ENCODE measurements around the gene TGFBR3.
A peak's percentile ranks its signal among the peaks of the same experiment; 100 is the strongest.

TGFBR3 gene

DNA sequence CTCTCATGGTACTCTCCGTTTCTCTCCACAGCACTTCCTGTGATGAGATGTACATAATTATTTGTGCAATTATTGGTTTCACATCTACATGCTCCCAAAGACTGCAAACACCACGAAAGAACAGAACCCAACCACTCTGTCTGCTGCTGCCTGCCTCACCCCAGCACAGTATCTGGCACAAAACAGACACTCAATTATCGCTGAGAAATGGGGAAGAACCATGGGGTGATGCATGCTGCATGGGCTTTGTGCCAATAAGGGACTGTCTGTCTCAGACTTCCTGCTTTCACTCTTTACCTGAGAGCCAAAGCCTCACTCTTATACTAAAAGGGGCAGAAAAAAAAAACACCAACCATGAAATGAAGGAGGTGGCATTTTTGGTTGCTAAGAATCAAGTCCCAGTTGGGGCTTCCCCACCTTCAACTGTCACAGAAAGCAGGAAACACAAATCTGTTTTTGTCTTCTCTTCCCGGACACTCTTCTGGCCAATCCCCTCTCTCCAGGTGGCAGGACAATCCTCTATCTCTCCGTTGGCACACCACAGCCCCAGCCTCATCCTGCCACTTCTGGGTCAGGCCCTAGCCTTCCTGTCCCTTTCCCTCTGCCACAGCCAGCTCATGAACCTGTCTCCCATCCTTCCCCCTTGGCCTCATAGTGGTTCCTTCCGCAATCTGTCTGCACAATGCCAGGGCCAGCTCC lies 82.0 kb downstream of the TGFBR3 start:
- no peaks in the 10 kb centered on the region for H3K36me3 ChIP-seq (ENCODE audit: control insufficient read depth, insufficient read depth, low read length)
- peak; percentile 60 to 73 (median 60) for DNase-seq
- H3K9me3 ChIP-seq (ENCODE audit: control insufficient read depth, low read length), result no peaks in the 10 kb centered on the region
- H3K27me3 ChIP-seq (replicated peaks; ENCODE audit: control insufficient read depth, insufficient read depth, low read length, poor library complexity, severe bottlenecking), result no peaks in the 10 kb centered on the region
- peak overlapping the region; percentile 96 for H3K27ac ChIP-seq (ENCODE audit: insufficient read depth, low read length, poor library complexity, severe bottlenecking)
- H3K4me1 ChIP-seq (ENCODE audit: control insufficient read depth, insufficient read depth, low read length, poor library complexity, severe bottlenecking), result peaks cover 18% of the 10 kb centered on the region
- peak overlapping the region; percentile 8 for H3K4me3 ChIP-seq (ENCODE audit: insufficient read depth, low read depth, low read length, poor library complexity, severe bottlenecking)

DNA sequence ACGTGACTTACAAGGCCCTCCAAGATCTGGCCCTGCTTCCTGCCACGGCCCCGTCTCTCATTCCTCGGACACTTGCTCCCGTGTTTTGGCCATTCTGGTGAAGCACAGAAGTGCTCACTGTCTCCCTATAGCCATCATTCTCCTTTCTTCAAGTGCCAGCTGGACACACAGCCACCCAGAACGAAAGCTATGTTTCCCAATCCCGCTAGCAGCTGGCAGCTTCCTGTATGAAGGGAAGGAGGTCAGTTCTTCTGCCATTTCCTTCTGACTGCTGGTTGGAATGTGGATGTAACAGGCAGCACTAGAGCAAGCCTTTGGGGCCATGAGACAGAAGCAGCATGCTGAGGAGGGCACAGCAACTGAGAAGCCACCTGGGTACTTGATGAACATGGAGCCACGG lies 82.8 kb downstream of the TGFBR3 start:
- H3K4me1 ChIP-seq (ENCODE audit: control insufficient read depth, insufficient read depth, low read length, poor library complexity, severe bottlenecking), result peaks cover 17% of the 10 kb centered on the region
- H3K27me3 ChIP-seq (replicated peaks; ENCODE audit: control insufficient read depth, insufficient read depth, low read length, poor library complexity, severe bottlenecking), result no peaks in the 10 kb centered on the region
- peak overlapping the region; percentile 96 for H3K27ac ChIP-seq (ENCODE audit: insufficient read depth, low read length, poor library complexity, severe bottlenecking)
- H3K4me3 ChIP-seq (ENCODE audit: insufficient read depth, low read depth, low read length, poor library complexity, severe bottlenecking), result no peak overlapping the region
- no peak for DNase-seq
- H3K9me3 ChIP-seq (ENCODE audit: control insufficient read depth, low read length), result no peaks in the 10 kb centered on the region
- H3K36me3 ChIP-seq (ENCODE audit: control insufficient read depth, insufficient read depth, low read length), result no peaks in the 10 kb centered on the region

DNA sequence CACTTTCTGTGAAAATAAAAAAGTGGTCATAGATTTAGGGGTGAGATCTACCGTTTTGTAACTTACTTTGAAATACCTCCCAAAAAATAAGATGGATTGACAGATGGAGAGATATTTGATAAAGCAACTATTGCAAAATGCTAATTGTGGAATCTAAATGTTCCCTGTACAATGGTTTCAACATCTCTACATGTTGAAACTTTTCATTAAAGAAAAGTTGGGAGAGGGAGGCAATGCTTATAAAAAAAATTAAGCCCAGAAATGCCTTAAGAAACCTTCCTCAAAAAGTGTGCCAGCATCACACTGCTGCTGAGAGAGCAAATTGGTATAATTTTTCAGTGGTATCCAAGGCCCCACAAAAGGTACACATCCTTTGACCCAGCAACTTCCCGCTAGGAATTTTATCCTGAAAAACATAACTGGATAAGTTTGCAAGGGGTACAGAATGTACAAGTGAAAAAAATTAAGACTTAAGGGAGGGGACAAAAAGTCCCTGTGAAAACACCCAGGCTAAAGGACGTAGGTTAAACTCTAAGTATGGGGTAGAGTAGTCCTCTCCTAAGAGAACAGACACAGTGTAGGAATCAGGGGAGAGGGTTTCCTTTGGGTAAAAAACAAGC lies 84.3 kb downstream of the TGFBR3 start:
- peaks cover 17% of the 10 kb centered on the region for H3K4me1 ChIP-seq (ENCODE audit: control insufficient read depth, insufficient read depth, low read length, poor library complexity, severe bottlenecking)
- H3K4me3 ChIP-seq (ENCODE audit: insufficient read depth, low read depth, low read length, poor library complexity, severe bottlenecking), result no peak overlapping the region
- H3K36me3 ChIP-seq (ENCODE audit: control insufficient read depth, insufficient read depth, low read length), result no peaks in the 10 kb centered on the region
- no peaks in the 10 kb centered on the region for H3K27me3 ChIP-seq (replicated peaks; ENCODE audit: control insufficient read depth, insufficient read depth, low read length, poor library complexity, severe bottlenecking)
- no peak overlapping the region for H3K27ac ChIP-seq (ENCODE audit: insufficient read depth, low read length, poor library complexity, severe bottlenecking)
- no peak for DNase-seq
- H3K9me3 ChIP-seq (ENCODE audit: control insufficient read depth, low read length), result no peaks in the 10 kb centered on the region

DNA sequence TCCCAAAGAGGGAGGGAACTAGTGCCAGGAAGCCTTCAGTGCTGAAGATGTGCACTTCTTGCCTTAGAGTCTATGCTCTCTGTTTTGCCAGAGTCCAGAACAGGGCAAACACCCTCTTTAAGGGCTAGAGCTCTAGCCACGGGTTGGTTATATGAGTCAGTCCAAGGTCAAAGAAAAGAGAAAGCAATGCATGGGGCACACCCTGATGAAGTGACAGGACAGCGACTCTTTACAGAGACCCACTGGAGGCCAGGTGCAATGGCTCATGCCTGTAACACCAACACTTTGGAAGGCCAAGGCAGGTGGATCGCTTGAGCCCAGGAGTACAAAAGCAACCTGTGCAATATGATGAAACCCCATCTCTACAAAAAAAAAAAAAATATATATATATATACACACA lies 86.1 kb downstream of the TGFBR3 start:
- Histone ChIP-seq H3K4me3 (ENCODE audit: insufficient read depth, low read depth, low read length, poor library complexity, severe bottlenecking) (no peak overlapping the region), H3K27me3 (replicated peaks; ENCODE audit: control insufficient read depth, insufficient read depth, low read length, poor library complexity, severe bottlenecking) (no peaks in the 10 kb centered on the region), H3K36me3 (ENCODE audit: control insufficient read depth, insufficient read depth, low read length) (peaks cover 3% of the 10 kb centered on the region), H3K9me3 (ENCODE audit: control insufficient read depth, low read length) (no peaks in the 10 kb centered on the region), H3K4me1 (ENCODE audit: control insufficient read depth, insufficient read depth, low read length, poor library complexity, severe bottlenecking) (peaks cover 14% of the 10 kb centered on the region), H3K27ac (ENCODE audit: insufficient read depth, low read length, poor library complexity, severe bottlenecking) (no peak overlapping the region)
- DNase-seq, result no peak

DNA sequence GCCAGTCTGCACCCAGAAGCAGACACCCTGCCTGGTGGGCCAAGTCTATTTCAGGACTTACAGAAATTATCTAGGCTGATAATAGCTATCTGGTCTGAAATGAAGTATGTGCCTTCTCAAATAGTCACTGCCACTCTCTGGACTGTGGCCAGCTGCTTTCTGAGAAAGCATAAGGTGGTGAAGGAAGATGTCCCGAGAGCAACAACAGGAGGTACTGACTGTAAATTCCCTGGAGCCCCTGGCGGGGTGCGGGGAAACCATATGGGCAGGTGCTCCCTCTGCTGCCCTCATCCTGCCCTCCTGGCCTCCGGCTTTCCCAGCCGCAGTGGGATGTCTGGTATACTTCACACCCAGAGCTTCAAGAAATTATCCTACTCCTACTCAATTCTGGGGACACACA lies 86.8 kb downstream of the TGFBR3 start:
- H3K36me3 ChIP-seq (ENCODE audit: control insufficient read depth, insufficient read depth, low read length), result peaks cover 3% of the 10 kb centered on the region
- H3K9me3 ChIP-seq (ENCODE audit: control insufficient read depth, low read length), result no peaks in the 10 kb centered on the region
- no peaks in the 10 kb centered on the region for H3K27me3 ChIP-seq (replicated peaks; ENCODE audit: control insufficient read depth, insufficient read depth, low read length, poor library complexity, severe bottlenecking)
- DNase-seq, result no peak
- peaks cover 14% of the 10 kb centered on the region for H3K4me1 ChIP-seq (ENCODE audit: control insufficient read depth, insufficient read depth, low read length, poor library complexity, severe bottlenecking)
- no peak overlapping the region for H3K27ac ChIP-seq (ENCODE audit: insufficient read depth, low read length, poor library complexity, severe bottlenecking)
- H3K4me3 ChIP-seq (ENCODE audit: insufficient read depth, low read depth, low read length, poor library complexity, severe bottlenecking), result no peak overlapping the region

DNA sequence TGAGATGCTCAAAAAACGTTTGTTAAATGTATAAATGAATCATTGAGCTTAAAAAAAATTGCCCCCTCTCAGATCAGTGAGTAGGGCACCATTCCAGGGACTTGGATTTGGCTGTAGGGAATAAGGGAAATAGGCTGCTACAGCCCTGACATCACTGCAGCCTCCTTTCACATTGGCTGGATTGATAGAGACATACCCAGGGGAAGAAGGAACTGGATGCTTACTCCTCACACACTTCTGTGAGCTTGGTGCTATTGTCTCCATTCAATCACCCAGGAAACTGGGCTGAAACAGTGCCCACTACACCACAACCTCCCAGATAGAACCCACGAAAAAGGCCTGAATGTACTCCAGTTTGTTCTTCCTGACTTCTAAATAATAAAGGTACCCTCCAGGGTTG lies 87.2 kb downstream of the TGFBR3 start:
- H3K27me3 ChIP-seq (replicated peaks; ENCODE audit: control insufficient read depth, insufficient read depth, low read length, poor library complexity, severe bottlenecking), result no peaks in the 10 kb centered on the region
- peaks cover 12% of the 10 kb centered on the region for H3K4me1 ChIP-seq (ENCODE audit: control insufficient read depth, insufficient read depth, low read length, poor library complexity, severe bottlenecking)
- no peak for DNase-seq
- no peaks in the 10 kb centered on the region for H3K9me3 ChIP-seq (ENCODE audit: control insufficient read depth, low read length)
- no peak overlapping the region for H3K4me3 ChIP-seq (ENCODE audit: insufficient read depth, low read depth, low read length, poor library complexity, severe bottlenecking)
- no peak overlapping the region for H3K27ac ChIP-seq (ENCODE audit: insufficient read depth, low read length, poor library complexity, severe bottlenecking)
- H3K36me3 ChIP-seq (ENCODE audit: control insufficient read depth, insufficient read depth, low read length), result peaks cover 3% of the 10 kb centered on the region

DNA sequence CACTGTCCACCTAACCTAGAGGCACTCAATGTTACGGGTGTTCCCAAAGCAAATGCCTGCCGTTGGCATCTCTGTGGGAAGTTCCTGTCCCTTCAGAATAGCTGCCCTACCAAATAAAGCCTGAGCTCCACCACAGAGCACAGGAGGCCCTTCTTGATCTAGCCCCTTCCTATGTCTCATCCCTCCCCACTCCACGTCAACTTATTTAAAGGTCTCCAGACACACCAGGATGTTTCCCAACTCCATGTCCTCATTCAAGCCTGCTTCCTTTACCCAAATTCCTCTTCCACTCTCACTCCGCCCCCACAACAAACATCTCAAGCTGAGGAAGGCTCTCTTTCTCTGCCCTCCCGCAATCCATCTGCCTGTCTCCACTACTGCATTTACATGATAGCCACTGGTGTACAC lies 87.7 kb downstream of the TGFBR3 start:
- Histone ChIP-seq H3K27ac (ENCODE audit: insufficient read depth, low read length, poor library complexity, severe bottlenecking) (no peak overlapping the region), H3K36me3 (ENCODE audit: control insufficient read depth, insufficient read depth, low read length) (peaks cover 3% of the 10 kb centered on the region), H3K4me3 (ENCODE audit: insufficient read depth, low read depth, low read length, poor library complexity, severe bottlenecking) (no peak overlapping the region), H3K27me3 (replicated peaks; ENCODE audit: control insufficient read depth, insufficient read depth, low read length, poor library complexity, severe bottlenecking) (no peaks in the 10 kb centered on the region), H3K9me3 (ENCODE audit: control insufficient read depth, low read length) (no peaks in the 10 kb centered on the region), H3K4me1 (ENCODE audit: control insufficient read depth, insufficient read depth, low read length, poor library complexity, severe bottlenecking) (peaks cover 7% of the 10 kb centered on the region)
- no peak for DNase-seq

DNA sequence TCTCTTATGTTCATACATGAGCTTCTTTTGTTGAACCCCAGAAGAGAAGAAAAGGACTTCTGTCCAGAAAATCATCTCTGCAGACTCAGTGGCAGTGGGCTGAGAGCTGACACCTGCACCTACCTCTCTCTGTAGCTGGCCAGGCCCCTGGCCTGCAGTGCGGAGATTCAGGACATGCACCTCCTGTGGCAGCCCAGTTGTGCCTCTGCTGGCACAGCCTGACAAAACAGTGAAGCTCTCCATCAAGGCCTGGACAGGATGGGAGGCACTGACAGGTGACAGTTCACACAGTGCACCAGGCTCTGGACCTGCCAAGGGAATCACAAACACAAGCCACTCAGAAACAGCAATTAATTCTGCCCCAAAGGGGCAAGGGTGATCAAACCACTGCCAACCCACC lies 88.8 kb downstream of the TGFBR3 start:
- DNase-seq, result no peak
- no peak overlapping the region for H3K27ac ChIP-seq (ENCODE audit: insufficient read depth, low read length, poor library complexity, severe bottlenecking)
- H3K9me3 ChIP-seq (ENCODE audit: control insufficient read depth, low read length), result no peaks in the 10 kb centered on the region
- H3K4me3 ChIP-seq (ENCODE audit: insufficient read depth, low read depth, low read length, poor library complexity, severe bottlenecking), result no peak overlapping the region
- peaks cover 3% of the 10 kb centered on the region for H3K36me3 ChIP-seq (ENCODE audit: control insufficient read depth, insufficient read depth, low read length)
- no peaks in the 10 kb centered on the region for H3K27me3 ChIP-seq (replicated peaks; ENCODE audit: control insufficient read depth, insufficient read depth, low read length, poor library complexity, severe bottlenecking)
- peaks cover under 1% of the 10 kb centered on the region for H3K4me1 ChIP-seq (ENCODE audit: control insufficient read depth, insufficient read depth, low read length, poor library complexity, severe bottlenecking)

DNA sequence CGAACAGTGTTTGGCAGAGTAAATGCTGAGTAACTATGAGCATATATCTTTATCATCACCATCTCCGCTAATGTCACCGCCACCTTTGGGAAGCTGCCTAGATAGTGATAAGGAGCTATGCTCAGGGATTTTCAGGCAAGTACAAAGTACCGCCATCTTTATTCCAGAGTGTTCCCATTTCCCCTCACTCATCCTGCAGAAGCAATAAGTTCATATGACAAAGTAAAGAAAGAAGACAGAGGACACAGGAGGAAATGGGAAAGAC lies 89.6 kb downstream of the TGFBR3 start:
- Histone ChIP-seq H3K4me1 (ENCODE audit: control insufficient read depth, insufficient read depth, low read length, poor library complexity, severe bottlenecking) (peaks cover 6% of the 10 kb centered on the region), H3K9me3 (ENCODE audit: control insufficient read depth, low read length) (no peaks in the 10 kb centered on the region), H3K27ac (ENCODE audit: insufficient read depth, low read length, poor library complexity, severe bottlenecking) (no peak overlapping the region), H3K27me3 (replicated peaks; ENCODE audit: control insufficient read depth, insufficient read depth, low read length, poor library complexity, severe bottlenecking) (no peaks in the 10 kb centered on the region), H3K36me3 (ENCODE audit: control insufficient read depth, insufficient read depth, low read length) (peaks cover 3% of the 10 kb centered on the region), H3K4me3 (ENCODE audit: insufficient read depth, low read depth, low read length, poor library complexity, severe bottlenecking) (no peak overlapping the region)
- DNase-seq, result no peak

DNA sequence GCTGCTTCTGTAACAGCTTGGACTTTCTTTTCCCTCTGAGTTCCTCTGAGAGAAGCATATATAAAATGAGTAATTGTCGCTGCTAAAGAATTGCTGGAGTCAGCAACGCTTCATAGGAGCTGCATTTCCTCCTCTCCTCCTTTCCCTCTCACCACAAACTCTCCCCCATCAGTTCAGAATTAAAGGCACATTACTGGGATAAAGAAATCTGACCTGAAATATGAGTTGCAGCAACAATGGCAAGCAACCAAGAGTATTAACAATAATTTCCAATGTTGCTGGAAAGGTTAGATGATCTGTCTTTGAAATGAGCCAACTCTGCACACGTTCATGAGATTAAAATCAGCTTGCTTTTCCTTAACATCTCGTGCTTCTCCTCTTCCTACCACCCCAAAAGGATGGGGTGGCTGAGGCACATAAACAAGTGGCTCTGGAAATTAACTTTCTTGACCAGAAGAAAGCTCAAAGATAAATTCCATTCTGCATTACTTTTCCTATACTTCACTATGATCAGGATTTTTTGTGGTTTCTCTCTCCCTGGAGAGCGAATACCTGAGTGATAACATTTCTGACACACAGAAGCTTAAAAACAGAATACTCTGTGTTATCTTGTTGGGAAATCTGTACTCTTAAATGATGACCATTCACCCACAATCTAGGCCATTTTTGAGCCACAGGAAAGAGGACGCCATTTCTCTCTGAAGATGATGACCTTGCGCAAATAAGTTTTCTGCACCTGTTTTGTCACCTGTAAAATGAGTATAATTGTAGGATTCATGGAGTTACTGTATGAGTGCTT lies 90.2 kb downstream of the TGFBR3 start:
- H3K27me3 ChIP-seq (replicated peaks; ENCODE audit: control insufficient read depth, insufficient read depth, low read length, poor library complexity, severe bottlenecking), result no peaks in the 10 kb centered on the region
- no peak overlapping the region for H3K27ac ChIP-seq (ENCODE audit: insufficient read depth, low read length, poor library complexity, severe bottlenecking)
- peaks cover 3% of the 10 kb centered on the region for H3K36me3 ChIP-seq (ENCODE audit: control insufficient read depth, insufficient read depth, low read length)
- DNase-seq, result no peak
- no peaks in the 10 kb centered on the region for H3K9me3 ChIP-seq (ENCODE audit: control insufficient read depth, low read length)
- H3K4me3 ChIP-seq (ENCODE audit: insufficient read depth, low read depth, low read length, poor library complexity, severe bottlenecking), result no peak overlapping the region
- H3K4me1 ChIP-seq (ENCODE audit: control insufficient read depth, insufficient read depth, low read length, poor library complexity, severe bottlenecking), result peaks cover 6% of the 10 kb centered on the region

Data from effector memory CD4-positive, alpha-beta T cell (primary cell).